SK-N-SH (cell line): ENCODE measurements around the gene LMBR1. TPM values are rescaled to one million over a fixed set of nuclear protein-coding genes. Genes with fewer than 3 reads are reported as not detected.

Experiments used
- CTCF ChIA-PET: fragments of 300-600, 350-600 bp; formaldehyde crosslinking; extraction: SDS; loops from one replicate; lab custom pipeline; 2021; lab: Yijun Ruan, JAX
- POLR2A ChIA-PET: fragments of 350-600 bp; sonication (Branson Sonifier 250); formaldehyde crosslinking; extraction: SDS; loops from one replicate; lab custom pipeline; 2020; ENCODE audit warnings: antibody characterized with exemption, inconsistent platforms; lab: Yijun Ruan, JAX
- DNase-seq: peaks from one replicate; pipeline ENCODE4 v3.0.0; 2012
- H2AFZ ChIP-seq: fragments of 200-600 bp; sonication (generic); 2 replicates; pipeline ENCODE4 v1.8.1; 2016; ENCODE audit warnings: antibody characterized with exemption, mild to moderate bottlenecking, low read depth
- H3F3A ChIP-seq: fragments of 200-600 bp; sonication (generic); replicated peaks from 2 replicates; pipeline ENCODE3; 2016; ENCODE audit warnings: antibody characterized with exemption, mild to moderate bottlenecking; ENCODE audit not compliant: insufficient read depth
- H3K27ac ChIP-seq, 2 experiments: fragments of 200-500 bp in 1 of 2; fragments of 200-600 bp in 1 of 2; sonication (Bioruptor generic) in 1 of 2; sonication (generic), shearing (Covaris generic) in 1 of 2; 2 replicates each; pipeline versions ENCODE4 v1.5.1 to v1.6.1; 2014 to 2016; ENCODE audit warnings: low read depth in 2 of 2, inconsistent platforms in 1 of 2, low read length in 1 of 2, mild to moderate bottlenecking in 1 of 2, mixed read lengths in 1 of 2
- H3K27me3 ChIP-seq: fragments of 200-600 bp; sonication (generic), shearing (Covaris generic); 2 replicates; pipeline ENCODE4 v1.6.1; 2016; ENCODE audit warnings: mixed run types; ENCODE audit not compliant: insufficient read depth
- H3K36me3 ChIP-seq, 2 experiments: fragments of 200-500 bp in 1 of 2; fragments of 200-600 bp in 1 of 2; sonication (Bioruptor generic) in 1 of 2; sonication (generic) in 1 of 2; replicated peaks in 1 of 2; 2 replicates each; pipeline versions ENCODE3 to v1.5.1; 2014 to 2016; ENCODE audit warnings: low read length in 1 of 2, mild to moderate bottlenecking in 1 of 2; ENCODE audit not compliant: insufficient read depth in 2 of 2, control insufficient read depth in 1 of 2
- H3K4me1 ChIP-seq, 2 experiments: fragments of 200-500 bp in 1 of 2; fragments of 200-600 bp in 1 of 2; sonication (Bioruptor generic) in 1 of 2; sonication (generic), shearing (Covaris generic) in 1 of 2; 2 replicates each; pipeline versions ENCODE4 v1.5.1 to v1.6.1; 2014 to 2016; ENCODE audit warnings: low read depth in 1 of 2, low read length in 1 of 2, mixed run types in 1 of 2; ENCODE audit not compliant: insufficient read depth in 2 of 2, control insufficient read depth in 1 of 2
- H3K4me2 ChIP-seq: fragments of 200-600 bp; sonication (generic), shearing (Covaris generic); 2 replicates; pipeline ENCODE4 v1.6.1; 2017; ENCODE audit warnings: mixed run types
- H3K4me3 ChIP-seq, 2 experiments: fragments of 200-500 bp in 1 of 2; fragments of 200-600 bp in 1 of 2; sonication (Bioruptor generic) in 1 of 2; sonication (generic), shearing (Covaris generic) in 1 of 2; 2 replicates each; pipeline versions ENCODE4 v1.5.1 to v1.8.1; 2014 to 2016; ENCODE audit warnings: low read depth in 2 of 2, inconsistent platforms in 1 of 2, low read length in 1 of 2, mild to moderate bottlenecking in 1 of 2, mixed read lengths in 1 of 2, moderate library complexity in 1 of 2
- H3K79me2 ChIP-seq: fragments of 200-600 bp; sonication (generic); 2 replicates; pipeline ENCODE4 v1.8.1; 2017; ENCODE audit warnings: mild to moderate bottlenecking; ENCODE audit not compliant: insufficient read depth
- H3K9ac ChIP-seq: fragments of 200-600 bp; sonication (generic); 2 replicates; pipeline ENCODE4 v1.6.1; 2017; ENCODE audit warnings: mixed run types
- H3K9me2 ChIP-seq: fragments of 200-600 bp; sonication (generic); 2 replicates; pipeline ENCODE4 v1.6.1; 2017; ENCODE audit warnings: mixed run types
- H3K9me3 ChIP-seq: fragments of 200-600 bp; sonication (generic); 2 replicates; pipeline ENCODE4 v1.6.1; 2017; ENCODE audit warnings: mixed run types, mild to moderate bottlenecking, moderate library complexity
- H4K20me1 ChIP-seq: fragments of 200-600 bp; sonication (generic); 2 replicates; pipeline ENCODE4 v1.6.1; 2017; ENCODE audit warnings: mild to moderate bottlenecking, mixed run types; ENCODE audit not compliant: insufficient read depth
- CTCF ChIP-seq: fragments of 200-600 bp; sonication (generic); IDR thresholded peaks from 2 replicates; pipeline ENCODE4 v1.6.1; 2017; ENCODE audit warnings: antibody characterized with exemption, mild to moderate bottlenecking, moderate library complexity
- ELF1 ChIP-seq: IDR thresholded peaks from 2 replicates; pipeline ENCODE4 v1.4.0; 2012
- EP300 ChIP-seq, 2 experiments: IDR thresholded peaks; 2 replicates each; pipeline versions ENCODE4 v1.4.0 to v1.6.1; 2012; ENCODE audit warnings: borderline replicate concordance in 1 of 2, low read depth in 1 of 2, low read length in 1 of 2
- FOSL2 ChIP-seq: IDR thresholded peaks from 2 replicates; pipeline ENCODE4 v1.4.0; 2012; ENCODE audit warnings: low read depth, mild to moderate bottlenecking, moderate library complexity, borderline replicate concordance
- FOXM1 ChIP-seq: IDR thresholded peaks from 2 replicates; pipeline ENCODE4 v1.4.0; 2012; ENCODE audit warnings: low read depth, mild to moderate bottlenecking
- GABPA ChIP-seq: IDR thresholded peaks from 2 replicates; pipeline ENCODE4 v1.4.0; 2012; ENCODE audit warnings: low read depth, mild to moderate bottlenecking
- RCOR1 ChIP-seq: fragments of 150-350 bp; IDR thresholded peaks from 2 replicates; pipeline ENCODE4 v1.6.1; 2017; ENCODE audit warnings: antibody characterized with exemption, low read length
- REST ChIP-seq: IDR thresholded peaks from 2 replicates; pipeline ENCODE4 v1.6.1; 2012; ENCODE audit warnings: mild to moderate bottlenecking, low read depth, low read length, moderate library complexity
- RFX5 ChIP-seq: IDR thresholded peaks from 2 replicates; pipeline ENCODE4 v1.6.1; 2012; ENCODE audit warnings: mild to moderate bottlenecking, improper control_type of control experiment, low read length
- TCF12 ChIP-seq: IDR thresholded peaks from 2 replicates; pipeline ENCODE4 v1.4.0; 2012
- USF1 ChIP-seq: IDR thresholded peaks from 2 replicates; pipeline ENCODE4 v1.4.0; 2012; ENCODE audit warnings: low read depth, borderline replicate concordance
- WGBS: methylation state at CpG from one replicate; pipeline ENCODE4 v1.1.6; 2017; ENCODE audit warnings: low lambda C conversion rate; 5-methylcytosine and 5-hydroxymethylcytosine counted together
- polyA plus RNA-seq, 3 experiments: library from polyadenylated mRNA; depleted of rRNA; stranded (reverse); fragments of >200 nt; gene quantifications; 2 replicates each; pipeline ENCODE4 v1.2.3, GENCODE V29; 2012
- TF ChIP-seq, protein P1 (sequence below): fragments of 150-350 bp; IDR thresholded peaks from 2 replicates; pipeline ENCODE4 v1.6.1; 2016; ENCODE audit warnings: mild to moderate bottlenecking, low read depth, low read length
- TF ChIP-seq, protein P2 (sequence below): IDR thresholded peaks from 2 replicates; pipeline ENCODE4 v1.4.0; 2012; ENCODE audit warnings: low read depth

The LMBR1 gene
- polyA plus RNA-seq, 1 of the 3 experiments (the other 2 are of a cell fraction): 24.6 TPM

DNA sequence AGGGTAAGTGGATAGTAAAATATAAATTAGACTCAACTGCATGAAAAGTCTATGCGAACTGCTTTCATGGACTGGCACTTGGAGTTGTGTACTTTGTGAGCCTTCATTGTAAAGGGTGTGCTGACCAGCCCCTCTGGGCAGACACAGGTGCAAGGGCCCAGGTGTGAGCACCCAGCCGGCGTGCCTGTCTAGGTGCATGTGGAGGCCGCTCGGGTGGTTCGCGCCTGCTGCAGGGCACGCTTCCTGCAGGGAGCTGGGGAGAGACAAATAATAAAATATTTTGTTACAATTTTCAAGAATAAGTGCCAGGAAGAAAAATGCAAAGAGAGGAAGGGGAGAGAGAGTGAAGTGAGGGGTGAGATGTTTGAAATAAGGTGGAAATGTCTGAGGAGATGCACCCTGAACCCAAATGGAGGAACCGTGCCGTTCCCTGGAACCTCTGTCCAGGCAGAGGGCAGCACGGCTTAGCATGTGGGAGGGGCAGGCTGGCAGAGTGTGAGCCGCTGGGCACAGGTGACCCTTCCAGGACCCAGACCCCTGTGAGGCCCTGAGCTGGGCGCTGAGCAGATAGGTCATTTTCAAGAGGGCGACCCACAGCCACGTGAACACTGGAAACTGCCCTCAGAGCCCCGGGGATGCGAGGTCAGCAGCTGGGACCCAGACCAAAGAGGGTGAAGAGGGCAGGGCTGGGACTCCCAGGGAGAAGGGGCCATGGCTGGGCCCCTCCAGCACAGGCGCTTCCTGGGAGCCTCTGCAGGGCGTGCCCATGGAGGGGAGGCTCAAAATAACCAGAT, 223.8 kb downstream of the LMBR1 start (continued):
- no peak for TF ChIP-seq EP300 (IDR thresholded peaks at IDR 0.05; ENCODE audit: borderline replicate concordance in 1 of 2, low read depth in 1 of 2, low read length in 1 of 2)

DNA sequence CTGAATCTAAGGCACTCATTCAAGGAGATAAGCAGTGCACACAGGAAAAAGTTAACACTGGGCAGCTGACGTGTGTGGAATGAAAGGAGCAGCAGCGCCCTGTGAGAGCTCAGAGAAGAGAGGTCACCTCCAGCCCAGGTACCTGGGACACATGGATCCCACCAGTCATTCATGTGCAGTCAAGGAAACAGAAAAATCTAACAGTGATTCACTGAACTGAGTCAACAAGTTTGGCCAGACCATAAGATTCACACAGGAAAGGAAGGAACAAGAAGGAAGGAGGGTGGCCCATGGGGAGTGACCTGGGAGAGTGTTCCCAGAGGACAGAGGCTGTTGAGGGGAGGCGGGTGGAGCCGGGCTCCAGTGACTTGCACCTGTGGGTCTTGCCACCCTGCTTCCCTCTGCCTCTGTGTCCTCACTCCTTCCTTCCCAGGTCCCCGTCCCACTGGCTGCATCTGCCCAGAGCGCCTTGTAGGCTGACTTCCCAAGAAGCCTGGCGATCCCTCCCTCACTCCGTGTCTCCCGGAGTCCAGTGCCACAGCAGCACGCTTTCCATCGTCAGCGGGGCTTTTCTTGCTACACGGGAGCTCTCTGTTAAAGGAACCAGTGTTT, 224.7 kb downstream of the LMBR1 start:
- H3K9me2 ChIP-seq: no peaks in the 10 kb centered on the region
- peaks cover 0 to 6% of the 10 kb centered on the region in 2 experiments; a peak in 2 of 4 replicates for H3K4me1 ChIP-seq
- H3F3A ChIP-seq: no peaks in the 10 kb centered on the region
- H4K20me1 ChIP-seq: no peaks in the 10 kb centered on the region
- ChIA-PET CTCF (interaction anchor here (1.4 to 1.7 kb wide), 2 partner anchors 111 kb away, joined by 3 read pairs; no protein-coding TSS in a partner anchor), POLR2A (no interaction called here)
- no peak overlapping the region for H3K4me3 ChIP-seq
- no peak overlapping the region for H3K9ac ChIP-seq
- H2AFZ ChIP-seq: no peak overlapping the region
- peaks cover 8 to 42% of the 10 kb centered on the region in 2 experiments for H3K36me3 ChIP-seq
- H3K27me3 ChIP-seq: no peaks in the 10 kb centered on the region
- no peak overlapping the region for H3K4me2 ChIP-seq
- TF ChIP-seq, protein P1, sequence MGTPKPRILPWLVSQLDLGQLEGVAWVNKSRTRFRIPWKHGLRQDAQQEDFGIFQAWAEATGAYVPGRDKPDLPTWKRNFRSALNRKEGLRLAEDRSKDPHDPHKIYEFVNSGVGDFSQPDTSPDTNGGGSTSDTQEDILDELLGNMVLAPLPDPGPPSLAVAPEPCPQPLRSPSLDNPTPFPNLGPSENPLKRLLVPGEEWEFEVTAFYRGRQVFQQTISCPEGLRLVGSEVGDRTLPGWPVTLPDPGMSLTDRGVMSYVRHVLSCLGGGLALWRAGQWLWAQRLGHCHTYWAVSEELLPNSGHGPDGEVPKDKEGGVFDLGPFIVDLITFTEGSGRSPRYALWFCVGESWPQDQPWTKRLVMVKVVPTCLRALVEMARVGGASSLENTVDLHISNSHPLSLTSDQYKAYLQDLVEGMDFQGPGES: no peak
- no peak for TF ChIP-seq REST
- no peak for TF ChIP-seq CTCF
- TF ChIP-seq USF1: no peak
- TF ChIP-seq ELF1: no peak
- TF ChIP-seq, protein P2, sequence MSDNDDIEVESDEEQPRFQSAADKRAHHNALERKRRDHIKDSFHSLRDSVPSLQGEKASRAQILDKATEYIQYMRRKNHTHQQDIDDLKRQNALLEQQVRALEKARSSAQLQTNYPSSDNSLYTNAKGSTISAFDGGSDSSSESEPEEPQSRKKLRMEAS: no peak
- TF ChIP-seq FOSL2: no peak
- TF ChIP-seq TCF12: no peak
- TF ChIP-seq RFX5: no peak
- no peak for TF ChIP-seq FOXM1
- no peak for TF ChIP-seq GABPA
- no peak for TF ChIP-seq RCOR1
- 97% methylated on average over 13 of the region's 13 CpGs for WGBS
- H3K27ac ChIP-seq: no peak overlapping the region
- no peak for DNase-seq
- H3K9me3 ChIP-seq: no peaks in the 10 kb centered on the region
- H3K79me2 ChIP-seq: no peaks in the 10 kb centered on the region
